HG03460 (cell line): Measurements from ENCODE around the gene SLC39A11.
"Not testable (repeated sequence)": the region's sequence is repeated elsewhere in the genome, so short reads cannot be mapped to it uniquely, and the experiment has no call there.

ENCODE experiments used
- ATAC-seq: cut with Tn5 transposase; IDR thresholded peaks from one replicate; pipeline ENCODE4 v1.9.1; 2021; ENCODE audit not compliant: unreplicated experiment

Gene SLC39A11

GRCh38 chr17:73013816-73014663 is 78.4 kb downstream of the SLC39A11 start:
- ATAC-seq, result no peak

GRCh38 chr17:73013301-73013700 is 79.2 kb downstream of the SLC39A11 start:
- ATAC-seq, result no peak

- no peak for ATAC-seq
Observed at GRCh38 chr17:73011016-73011486, 81.4 kb downstream of the SLC39A11 start.

- ATAC-seq, result no peak
Observed at GRCh38 chr17:73010414-73010813, 82.1 kb downstream of the SLC39A11 start.

GRCh38 chr17:73007407-73007806 is 85.1 kb downstream of the SLC39A11 start:
- no peak for ATAC-seq

- ATAC-seq, result no peak
Observed at GRCh38 chr17:73005360-73005759, 87.1 kb downstream of the SLC39A11 start.

GRCh38 chr17:73003487-73003886 is 89.0 kb downstream of the SLC39A11 start:
- no peak for ATAC-seq

- no peak for ATAC-seq
Observed at GRCh38 chr17:73000832-73001231, 91.7 kb downstream of the SLC39A11 start.

- ATAC-seq, result not testable (repeated sequence)
Observed at GRCh38 chr17:72999474-72999873, 93.0 kb downstream of the SLC39A11 start.

- ATAC-seq, result no peak
Observed at GRCh38 chr17:72998343-72998742, 94.1 kb downstream of the SLC39A11 start.

- ATAC-seq, result no peak
Observed at GRCh38 chr17:72997559-72997958, 94.9 kb downstream of the SLC39A11 start.

- no peak for ATAC-seq
Observed at GRCh38 chr17:72996791-72997190, 95.7 kb downstream of the SLC39A11 start.

- ATAC-seq, result no peak
Observed at GRCh38 chr17:72995008-72995656, 97.4 kb downstream of the SLC39A11 start.

GRCh38 chr17:72992783-72993467 is 99.6 kb downstream of the SLC39A11 start:
- not testable (repeated sequence) for ATAC-seq

- no peak for ATAC-seq
Observed at GRCh38 chr17:72991651-72992050, 100.8 kb downstream of the SLC39A11 start.

GRCh38 chr17:72989074-72989610 is 103.3 kb downstream of the SLC39A11 start:
- no peak for ATAC-seq

GRCh38 chr17:72988451-72988850 is 104.0 kb downstream of the SLC39A11 start:
- ATAC-seq, result no peak

- ATAC-seq, result no peak
Observed at GRCh38 chr17:72987166-72987565, 105.3 kb downstream of the SLC39A11 start.

GRCh38 chr17:72985882-72986720 is 106.4 kb downstream of the SLC39A11 start:
- ATAC-seq, result no peak

GRCh38 chr17:72984926-72985325 is 107.6 kb downstream of the SLC39A11 start:
- ATAC-seq, result no peak
